WTC11 (cell line): Measurements from ENCODE around the gene ARHGAP15.

Experiments
- ARID4B ChIP-seq: sonication (generic); formaldehyde crosslinking; IDR thresholded peaks from 2 replicates; pipeline ENCODE4 v1.8.0; 2023; ENCODE audit warnings: missing genetic modification reagents, mild to moderate bottlenecking, borderline replicate concordance
- CTCF ChIP-seq: fragments of 200-600 bp; IDR thresholded peaks from 2 replicates; pipeline ENCODE4 v1.8.0; 2022; ENCODE audit warnings: antibody characterized with exemption
- ELF4 ChIP-seq: sonication (generic); formaldehyde crosslinking; IDR thresholded peaks from 2 replicates; pipeline ENCODE4 v1.8.1; 2022; ENCODE audit warnings: low read depth, mild to moderate bottlenecking, moderate library complexity, missing genetic modification reagents
- IRF2 ChIP-seq: sonication (generic); formaldehyde crosslinking; IDR thresholded peaks from 2 replicates; pipeline ENCODE4 v1.8.0; 2022; ENCODE audit warnings: low read depth, missing genetic modification reagents, borderline replicate concordance
- MXD4 ChIP-seq: fragments of 250-450 bp; sonication (Bioruptor Pico); IDR thresholded peaks from 2 replicates; pipeline ENCODE4 v1.8.0; 2021; ENCODE audit warnings: mild to moderate bottlenecking, moderate library complexity, borderline replicate concordance
- MYBL2 ChIP-seq: sonication (generic); formaldehyde crosslinking; IDR thresholded peaks from 2 replicates; pipeline ENCODE4 v1.8.1; 2023; ENCODE audit warnings: mild to moderate bottlenecking, moderate library complexity, missing genetic modification reagents
- USF1 ChIP-seq: sonication (generic); formaldehyde crosslinking; IDR thresholded peaks from 2 replicates; pipeline ENCODE4 v1.8.0; 2022; ENCODE audit warnings: mild to moderate bottlenecking, missing genetic modification reagents
- ZNF416 ChIP-seq: fragments of 250-450 bp; sonication (Bioruptor Pico); IDR thresholded peaks from 2 replicates; pipeline ENCODE4 v1.9.0; 2021; ENCODE audit warnings: mild to moderate bottlenecking, inconsistent platforms
- TF ChIP-seq, protein P1 (sequence below): fragments of 250-450 bp; sonication (Bioruptor Pico); IDR thresholded peaks from 2 replicates; pipeline ENCODE4 v2.1.2; 2022; ENCODE audit warnings: mild to moderate bottlenecking, moderate library complexity
- TF ChIP-seq, protein P2 (sequence below): sonication (generic); formaldehyde crosslinking; IDR thresholded peaks from 2 replicates; pipeline ENCODE4 v1.8.1; 2023; ENCODE audit warnings: mild to moderate bottlenecking, missing genetic modification reagents, moderate library complexity

GRCh38 chr2:143473820-143474219 is 344.6 kb downstream of the ARHGAP15 start:
- TF ChIP-seq IRF2 (no peak), CTCF (no peak), ZNF416 (CRISPR knock-in tag) (no peak), ARID4B (CRISPR knock-in tag) (no peak), MYBL2 (CRISPR knock-in tag) (no peak), ELF4 (no peak), MXD4 (CRISPR knock-in tag) (no peak), USF1 (CRISPR knock-in tag) (no peak)
- TF ChIP-seq, protein P1, sequence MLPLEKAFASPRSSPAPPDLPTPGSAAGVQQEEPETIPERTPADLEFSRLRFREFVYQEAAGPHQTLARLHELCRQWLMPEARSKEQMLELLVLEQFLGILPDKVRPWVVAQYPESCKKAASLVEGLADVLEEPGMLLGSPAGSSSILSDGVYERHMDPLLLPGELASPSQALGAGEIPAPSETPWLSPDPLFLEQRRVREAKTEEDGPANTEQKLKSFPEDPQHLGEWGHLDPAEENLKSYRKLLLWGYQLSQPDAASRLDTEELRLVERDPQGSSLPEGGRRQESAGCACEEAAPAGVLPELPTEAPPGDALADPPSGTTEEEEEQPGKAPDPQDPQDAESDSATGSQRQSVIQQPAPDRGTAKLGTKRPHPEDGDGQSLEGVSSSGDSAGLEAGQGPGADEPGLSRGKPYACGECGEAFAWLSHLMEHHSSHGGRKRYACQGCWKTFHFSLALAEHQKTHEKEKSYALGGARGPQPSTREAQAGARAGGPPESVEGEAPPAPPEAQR (CRISPR knock-in tag), result no peak
- TF ChIP-seq, protein P2, sequence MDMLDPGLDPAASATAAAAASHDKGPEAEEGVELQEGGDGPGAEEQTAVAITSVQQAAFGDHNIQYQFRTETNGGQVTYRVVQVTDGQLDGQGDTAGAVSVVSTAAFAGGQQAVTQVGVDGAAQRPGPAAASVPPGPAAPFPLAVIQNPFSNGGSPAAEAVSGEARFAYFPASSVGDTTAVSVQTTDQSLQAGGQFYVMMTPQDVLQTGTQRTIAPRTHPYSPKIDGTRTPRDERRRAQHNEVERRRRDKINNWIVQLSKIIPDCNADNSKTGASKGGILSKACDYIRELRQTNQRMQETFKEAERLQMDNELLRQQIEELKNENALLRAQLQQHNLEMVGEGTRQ (CRISPR knock-in tag), result no peak
